CD14-positive monocyte (primary cell): ENCODE data around the gene PDIA2. TPM values are rescaled to one million over a fixed set of nuclear protein-coding genes. Genes with fewer than 3 reads are reported as not detected.

Source experiments
- DNase-seq, 3 donors: peaks; one replicate each; pipeline ENCODE4 v3.0.0-alpha.2; 2011 to 2022
- H2AFZ ChIP-seq: 2 replicates; pipeline ENCODE4 v1.6.0; 2012; ENCODE audit warnings: mild to moderate bottlenecking, low read depth, low read length, inconsistent platforms; ENCODE audit not compliant: insufficient read depth, poor library complexity, severe bottlenecking
- H3K27ac ChIP-seq, 2 donors: 1 replicate in 1 of 2; 2 replicates in 1 of 2; pipeline ENCODE4 v1.5.1; 2012 to 2013; ENCODE audit warnings: low read length in 2 of 2, control low read depth in 1 of 2, inconsistent platforms in 1 of 2, low read depth in 1 of 2, mild to moderate bottlenecking in 1 of 2
- H3K27me3 ChIP-seq, 2 donors: one replicate each; pipeline versions ENCODE4 v1.6.0 to v1.6.1; 2011 to 2013; ENCODE audit warnings: low read length in 2 of 2; ENCODE audit not compliant: control insufficient read depth in 2 of 2, insufficient read depth in 2 of 2
- H3K36me3 ChIP-seq, 2 donors: replicated peaks in 1 of 2; 1 replicate in 1 of 2; 2 replicates in 1 of 2; pipeline versions ENCODE4 v1.5.1 to v1.6.1; 2012 to 2013; ENCODE audit warnings: low read length in 2 of 2, control low read depth in 1 of 2, inconsistent platforms in 1 of 2, mild to moderate bottlenecking in 1 of 2; ENCODE audit not compliant: insufficient read depth in 2 of 2, control insufficient read depth in 1 of 2
- H3K4me1 ChIP-seq, 2 donors: 1 replicate in 1 of 2; 2 replicates in 1 of 2; pipeline versions ENCODE4 v1.5.1 to v1.6.1; 2012 to 2013; ENCODE audit warnings: low read length in 2 of 2, control low read depth in 1 of 2, inconsistent platforms in 1 of 2, mild to moderate bottlenecking in 1 of 2, moderate library complexity in 1 of 2; ENCODE audit not compliant: insufficient read depth in 2 of 2, control insufficient read depth in 1 of 2
- H3K4me2 ChIP-seq: replicated peaks from 2 replicates; pipeline ENCODE3; 2012; ENCODE audit warnings: low read length, moderate library complexity, mild to moderate bottlenecking; ENCODE audit not compliant: poor library complexity, severe bottlenecking; ENCODE audit errors: extremely low read depth
- H3K4me3 ChIP-seq, 3 experiments: fragments of 200-600 bp in 1 of 3; sonication (generic) in 1 of 3; replicated peaks in 1 of 3; 1 replicate in 2 of 3; 2 replicates in 1 of 3; pipeline ENCODE4 v1.5.1; 2011 to 2013; ENCODE audit warnings: low read length in 3 of 3, mild to moderate bottlenecking in 3 of 3, control low read depth in 2 of 3, low read depth in 2 of 3, inconsistent platforms in 1 of 3, moderate library complexity in 1 of 3
- H3K79me2 ChIP-seq: 2 replicates; pipeline ENCODE4 v1.6.0; 2012; ENCODE audit warnings: mild to moderate bottlenecking, control low read depth, inconsistent platforms, low read length, moderate library complexity; ENCODE audit not compliant: insufficient read depth
- H3K9ac ChIP-seq: 2 replicates; pipeline ENCODE4 v1.6.0; 2017; ENCODE audit warnings: low read length, mild to moderate bottlenecking; ENCODE audit not compliant: insufficient read depth, poor library complexity, severe bottlenecking
- H3K9me3 ChIP-seq, 2 donors: replicated peaks in 1 of 2; 1 replicate in 1 of 2; 2 replicates in 1 of 2; pipeline versions ENCODE4 v1.5.1 to v1.6.1; 2012 to 2013; ENCODE audit warnings: low read length in 2 of 2, control low read depth in 1 of 2; ENCODE audit not compliant: control insufficient read depth in 1 of 2, insufficient read depth in 1 of 2
- H4K20me1 ChIP-seq: 2 replicates; pipeline ENCODE4 v1.6.0; 2012; ENCODE audit warnings: mild to moderate bottlenecking, low read length, control low read depth, moderate library complexity; ENCODE audit not compliant: insufficient read depth
- H3K27ac Mint-ChIP-seq, 7 donors: one replicate each; pipeline ENCODE4 v1.8.0; 2020; ENCODE audit warnings: mild to moderate bottlenecking in 7 of 7, mixed read lengths in 7 of 7, moderate library complexity in 6 of 7, inconsistent platforms in 2 of 7
- H3K27me3 Mint-ChIP-seq, 3 donors: one replicate each; pipeline ENCODE4 v1.8.0; 2021 to 2022; ENCODE audit warnings: low read depth in 3 of 3, mild to moderate bottlenecking in 3 of 3, mixed read lengths in 3 of 3, moderate library complexity in 3 of 3, inconsistent platforms in 1 of 3
- H3K36me3 Mint-ChIP-seq, 2 donors: one replicate each; pipeline ENCODE4 v1.8.0; 2020; ENCODE audit warnings: mixed read lengths in 2 of 2, inconsistent platforms in 1 of 2, mild to moderate bottlenecking in 1 of 2
- H3K4me1 Mint-ChIP-seq: one replicate; pipeline ENCODE4 v1.8.0; 2020; ENCODE audit warnings: mild to moderate bottlenecking, mixed read lengths
- H3K4me3 Mint-ChIP-seq, 2 donors: one replicate each; pipeline ENCODE4 v1.8.0; 2020; ENCODE audit warnings: mild to moderate bottlenecking in 2 of 2, mixed read lengths in 2 of 2, moderate library complexity in 1 of 2
- H3K9me3 Mint-ChIP-seq, 7 donors: one replicate each; pipeline ENCODE4 v1.8.0; 2020 to 2022; ENCODE audit warnings: mixed read lengths in 7 of 7, mild to moderate bottlenecking in 6 of 7, moderate library complexity in 6 of 7, inconsistent platforms in 2 of 7
- CTCF ChIP-seq: fragments of 200-600 bp; IDR thresholded peaks from one replicate; pipeline ENCODE4 v1.8.0; 2022; ENCODE audit warnings: antibody characterized with exemption, mild to moderate bottlenecking
- WGBS: methylation state at CpG from one replicate; pipeline ENCODE4 v1.1.5; 2013; ENCODE audit warnings: missing lambda C conversion rate; ENCODE audit not compliant: insufficient coverage; 5-methylcytosine and 5-hydroxymethylcytosine counted together
- intact Hi-C, 2 donors: fragments of 100-400 bp; cut with micrococcal nuclease; formaldehyde crosslinking; loops; one replicate each; pipeline versions ENCODE4 v1.15.0 to v1.15.1; 2023
- polyA plus RNA-seq, 3 donors: library from polyadenylated mRNA; depleted of rRNA in 1 of 3; unstranded in 2 of 3; stranded (reverse) in 1 of 3; fragments of 300-500 nt in 2 of 3; fragments of >200 nt in 1 of 3; fragmentation: Illumina TruSeq in 2 of 3; gene quantifications; 1 replicate in 2 of 3; 2 replicates in 1 of 3; pipeline ENCODE4 v1.2.3, GENCODE V29; 2012 to 2021

PDIA2 gene
- polyA plus RNA-seq, 3 donors = not detected

GRCh38 chr16:336269-336668, 53.3 kb downstream of the PDIA2 start:
- H4K20me1 ChIP-seq = peaks cover 68% of the 10 kb centered on the region
- peak overlapping the region; percentile 67 for H2AFZ ChIP-seq
- no peak overlapping the region for H3K9ac ChIP-seq
- Mint-ChIP-seq H3K9me3 (peaks cover 0 to 2% (median 0%) of the 10 kb centered on the region in 7 donors), H3K27ac (peak overlapping the region; percentile 82 to 93 (median 89)), H3K4me3 (peak overlapping the region; percentile 61 to 81), H3K4me1 (peaks cover 86% of the 10 kb centered on the region), H3K36me3 (peaks cover 0 to 3% of the 10 kb centered on the region in 2 donors), H3K27me3 (peaks cover 0 to 4% (median 0%) of the 10 kb centered on the region in 3 donors)
- no peaks in the 10 kb centered on the region for H3K36me3 ChIP-seq
- no peaks in the 10 kb centered on the region for H3K9me3 ChIP-seq
- WGBS = 6% methylated on average over 9 of the region's 11 CpGs
- DNase-seq = peak; percentile 70 to 79 (median 71)
- TF ChIP-seq CTCF = no peak
- H3K4me1 ChIP-seq = peaks cover 56 to 69% of the 10 kb centered on the region in 2 donors
- peak overlapping the region; percentile 3 to 60 (median 16) for H3K4me3 ChIP-seq
- peak overlapping the region; percentile 46 to 67 for H3K27ac ChIP-seq
- peaks cover 100% of the 10 kb centered on the region for H3K79me2 ChIP-seq
- H3K4me2 ChIP-seq = peak overlapping the region; percentile 66
- H3K27me3 ChIP-seq = no peaks in the 10 kb centered on the region
- intact Hi-C loops = no loop called here

Other genes starting within 250 kb of the PDIA2 start
- 10 to 100 TPM in 2 of 3 donors, 1 to 10 TPM in 1; 9.9 to 20.8 (median 18.7) TPM for gene POLR3K, start 229.6 kb upstream of the PDIA2 start, polyA plus RNA-seq
- gene SNRNP25, start 229.3 kb upstream of the PDIA2 start, polyA plus RNA-seq = 10 to 100 TPM; 18.5 to 32.2 (median 31.6) TPM
- under 1 TPM in 1 of 3 donors, not detected in 2; 0.20 TPM for gene RHBDF1, start 210.5 kb upstream of the PDIA2 start, polyA plus RNA-seq
- gene MPG, start 204.9 kb upstream of the PDIA2 start, polyA plus RNA-seq = 10 to 100 TPM; 32.5 to 86.9 (median 70.6) TPM
- gene NPRL3, start 144.5 kb upstream of the PDIA2 start, polyA plus RNA-seq = 10 to 100 TPM in 1 of 3 donors, 1 to 10 TPM in 2; 2.6 to 16.7 (median 3.0) TPM
- not detected for gene HBZ, start 130.5 kb upstream of the PDIA2 start, polyA plus RNA-seq
- gene HBM, start 117.2 kb upstream of the PDIA2 start, polyA plus RNA-seq = not detected
- 100 to 1,000 TPM in 2 of 3 donors, 1 to 10 TPM in 1; 2.8 to 193 (median 158) TPM for gene HBA2, start 110.3 kb upstream of the PDIA2 start, polyA plus RNA-seq
- 10 to 100 TPM in 2 of 3 donors, under 1 TPM in 1; 0.31 to 23.8 (median 22.9) TPM for gene HBA1, start 106.5 kb upstream of the PDIA2 start, polyA plus RNA-seq
- not detected for gene HBQ1, start 102.7 kb upstream of the PDIA2 start, polyA plus RNA-seq
- 100 to 1,000 TPM in 1 of 3 donors, 1 to 10 TPM in 2; 4.0 to 109 (median 4.6) TPM for gene LUC7L, start 53.7 kb upstream of the PDIA2 start, polyA plus RNA-seq
- 10 to 100 TPM; 22.5 to 40.4 (median 25.1) TPM for gene FAM234A, start 48.3 kb upstream of the PDIA2 start, polyA plus RNA-seq
- gene RGS11, start 7.2 kb upstream of the PDIA2 start, polyA plus RNA-seq = under 1 TPM in 1 of 3 donors, not detected in 2; 0.07 TPM
- not detected for gene ARHGDIG, start 2.6 kb upstream of the PDIA2 start, polyA plus RNA-seq
- 10 to 100 TPM in 1 of 3 donors, under 1 TPM in 2; 0.30 to 20.9 (median 0.74) TPM for gene AXIN1, start 69.6 kb downstream of the PDIA2 start, polyA plus RNA-seq
- 10 to 100 TPM; 68.6 to 88.5 (median 88.1) TPM for gene MRPL28, start 87.4 kb downstream of the PDIA2 start, polyA plus RNA-seq
- 100 to 1,000 TPM in 1 of 3 donors, 10 to 100 TPM in 2; 18.2 to 137 (median 39.8) TPM for gene PGAP6, start 98.8 kb downstream of the PDIA2 start, polyA plus RNA-seq
- gene NME4, start 114.0 kb downstream of the PDIA2 start, polyA plus RNA-seq = 10 to 100 TPM; 26.7 to 31.4 (median 26.9) TPM
- gene DECR2, start 118.7 kb downstream of the PDIA2 start, polyA plus RNA-seq = 10 to 100 TPM in 1 of 3 donors, 1 to 10 TPM in 2; 5.7 to 12.8 (median 8.7) TPM
- 1 to 10 TPM in 1 of 3 donors, under 1 TPM in 2; 0.37 to 7.5 (median 0.49) TPM for gene RAB11FIP3, start 142.5 kb downstream of the PDIA2 start, polyA plus RNA-seq
- gene CAPN15, start 244.5 kb downstream of the PDIA2 start, polyA plus RNA-seq = 10 to 100 TPM in 1 of 3 donors, 1 to 10 TPM in 2; 3.4 to 42.6 (median 3.9) TPM